ENCODE data around the gene PATE3. TPM values are rescaled to one million over a fixed set of nuclear protein-coding genes. Genes with fewer than 3 reads are reported as not detected.

Gene PATE3
- not detected for total RNA-seq
- long read RNA-seq: 0 reads

- intact Hi-C loops (cut with DNase I): no loop called here
- DNase-seq (no peak), ATAC-seq (ENCODE audit: poor library complexity) (no peak)
Measured at GRCh38 chr11:125787827-125788226, at the start of gene PATE3. Gene PATE3, plus strand, starts transcription at chr11:125788127. Its CDS starts 25 bp downstream, at chr11:125788152.

- DNase-seq (no peak), ATAC-seq (ENCODE audit: poor library complexity) (no peak)
- intact Hi-C loops (cut with DNase I): no loop called here
Measured at GRCh38 chr11:125740617-125741016, 47.3 kb upstream of the PATE3 start.

- DNase-seq: no peak
- intact Hi-C loops (cut with DNase I): no loop called here
- ATAC-seq (ENCODE audit: poor library complexity): no peak
Measured at GRCh38 chr11:125743681-125744080, 44.2 kb upstream of the PATE3 start.

GRCh38 chr11:125745979-125746378 lies 41.9 kb upstream of the PATE3 start, which contains the start of gene PATE1:
Gene PATE1, plus strand, starts transcription at chr11:125746279. Its CDS starts 26 bp downstream, at chr11:125746305.
- intact Hi-C loops (cut with DNase I): no loop called here

GRCh38 chr11:125750629-125751028 lies 37.3 kb upstream of the PATE3 start:
- DNase-seq: no peak
- intact Hi-C loops (cut with DNase I): no loop called here
- ATAC-seq (ENCODE audit: poor library complexity): no peak

More at GRCh38 chr11:125745979-125746378, 41.9 kb upstream of the PATE3 start, which contains the start of gene PATE1:
- ATAC-seq (ENCODE audit: poor library complexity) (no peak), DNase-seq (no peak)

- ATAC-seq (ENCODE audit: poor library complexity) (no peak), DNase-seq (no peak)
- intact Hi-C loops (cut with DNase I): no loop called here
Measured at GRCh38 chr11:125756050-125756449, 31.9 kb upstream of the PATE3 start.

GRCh38 chr11:125762445-125762844 lies 25.5 kb upstream of the PATE3 start:
- intact Hi-C loops (cut with DNase I): no loop called here
- ATAC-seq (ENCODE audit: poor library complexity) (no peak), DNase-seq (no peak)

GRCh38 chr11:125763483-125763882 lies 24.4 kb upstream of the PATE3 start:
- no peak for DNase-seq
- ATAC-seq (ENCODE audit: poor library complexity): no peak
- intact Hi-C loops (cut with DNase I): no loop called here

GRCh38 chr11:125766251-125766650 lies 21.7 kb upstream of the PATE3 start:
- ATAC-seq (ENCODE audit: poor library complexity) (no peak), DNase-seq (no peak)
- intact Hi-C loops (cut with DNase I): no loop called here

GRCh38 chr11:125768336-125769046 lies 19.4 kb upstream of the PATE3 start:
- intact Hi-C loops (cut with DNase I): no loop called here
- ATAC-seq (ENCODE audit: poor library complexity): no peak
- no peak for DNase-seq

- intact Hi-C loops (cut with DNase I): no loop called here
- DNase-seq: no peak
- no peak for ATAC-seq (ENCODE audit: poor library complexity)
Measured at GRCh38 chr11:125770583-125770982, 17.3 kb upstream of the PATE3 start.

- intact Hi-C loops (cut with DNase I): no loop called here
- DNase-seq: no peak
- peak; percentile 56 for ATAC-seq (ENCODE audit: poor library complexity)
Measured at GRCh38 chr11:125772834-125773505, 15.0 kb upstream of the PATE3 start.

GRCh38 chr11:125773516-125773915 lies 14.4 kb upstream of the PATE3 start:
- intact Hi-C loops (cut with DNase I): no loop called here
- ATAC-seq (ENCODE audit: poor library complexity): peak; percentile 46
- no peak for DNase-seq

- ATAC-seq (ENCODE audit: poor library complexity): no peak
- intact Hi-C loops (cut with DNase I): no loop called here
Measured at GRCh38 chr11:125777309-125777708, 10.6 kb upstream of the PATE3 start.

GRCh38 chr11:125778728-125779127 lies 9.2 kb upstream of the PATE3 start, which contains the start of gene PATE2:
Gene PATE2, minus strand, starts transcription at chr11:125778828. Its CDS starts 55 bp downstream, at chr11:125778773.
- no peak for ATAC-seq (ENCODE audit: poor library complexity)
- DNase-seq: no peak
- intact Hi-C loops (cut with DNase I): no loop called here

More at GRCh38 chr11:125777309-125777708, 10.6 kb upstream of the PATE3 start:
- no peak for DNase-seq

- ATAC-seq (ENCODE audit: poor library complexity) (no peak), DNase-seq (no peak)
- intact Hi-C loops (cut with DNase I): no loop called here
Measured at GRCh38 chr11:125784678-125785077, 3.2 kb upstream of the PATE3 start.

- intact Hi-C loops (cut with DNase I): no loop called here
- DNase-seq: no peak
- ATAC-seq (ENCODE audit: poor library complexity): no peak
Measured at GRCh38 chr11:125790825-125791224, 2.9 kb downstream of the PATE3 start.

GRCh38 chr11:125797641-125798040 lies 9.7 kb downstream of the PATE3 start:
- intact Hi-C loops (cut with DNase I): no loop called here
- ATAC-seq (ENCODE audit: poor library complexity): no peak
- DNase-seq: no peak

- intact Hi-C loops (cut with DNase I): no loop called here
- DNase-seq (no peak), ATAC-seq (ENCODE audit: poor library complexity) (no peak)
Measured at GRCh38 chr11:125799808-125800207, 11.9 kb downstream of the PATE3 start.

- intact Hi-C loops (cut with DNase I): no loop called here
- DNase-seq (no peak), ATAC-seq (ENCODE audit: poor library complexity) (no peak)
Measured at GRCh38 chr11:125802387-125802786, 14.5 kb downstream of the PATE3 start.

Measured in Right ventricle myocardium superior (tissue), 1 donor.